Hepatocyte (in vitro differentiated cells): ENCODE results near the gene OR1L8. TPM values are rescaled to one million over a fixed set of nuclear protein-coding genes. Genes with fewer than 3 reads are reported as not detected.

ENCODE experiments used
- DNase-seq: peaks from one replicate; pipeline ENCODE4 v3.0.0-alpha.2; 2016; ENCODE audit warnings: low spot score
- H2AFZ ChIP-seq: fragments of 200-600 bp; sonication (generic); 2 replicates; pipeline ENCODE4 v1.6.0; 2016; ENCODE audit warnings: antibody characterized with exemption, mild to moderate bottlenecking
- H3K27ac ChIP-seq: fragments of 200-600 bp; sonication (generic); 2 replicates; pipeline ENCODE4 v1.5.1; 2016; ENCODE audit warnings: mild to moderate bottlenecking
- H3K27me3 ChIP-seq: fragments of 200-600 bp; sonication (generic); 2 replicates; pipeline ENCODE4 v1.6.1; 2016
- H3K36me3 ChIP-seq: fragments of 200-600 bp; sonication (generic); replicated peaks from 2 replicates; pipeline ENCODE4 v1.5.1; 2016; ENCODE audit warnings: low read depth; ENCODE audit not compliant: insufficient read depth
- H3K4me1 ChIP-seq: fragments of 200-600 bp; sonication (generic); 2 replicates; pipeline ENCODE4 v1.5.1; 2016; ENCODE audit warnings: mild to moderate bottlenecking, moderate library complexity; ENCODE audit not compliant: insufficient read depth
- H3K4me2 ChIP-seq: fragments of 200-600 bp; sonication (generic); 2 replicates; pipeline ENCODE4 v1.6.0; 2016
- H3K4me3 ChIP-seq: fragments of 200-600 bp; sonication (generic); 2 replicates; pipeline ENCODE4 v1.5.1; 2016; ENCODE audit warnings: mild to moderate bottlenecking
- H3K79me2 ChIP-seq: fragments of 200-600 bp; sonication (generic); 2 replicates; pipeline ENCODE4 v1.6.0; 2017; ENCODE audit warnings: mild to moderate bottlenecking
- H3K9me2 ChIP-seq: fragments of 200-600 bp; sonication (generic); replicated peaks from 2 replicates; pipeline ENCODE4 v1.6.0; 2017; ENCODE audit warnings: mild to moderate bottlenecking; ENCODE audit not compliant: insufficient read depth
- H3K9me3 ChIP-seq: fragments of 200-600 bp; sonication (generic); 2 replicates; pipeline ENCODE4 v1.5.1; 2016; ENCODE audit warnings: low read depth, mild to moderate bottlenecking
- H4K20me1 ChIP-seq: fragments of 200-600 bp; sonication (generic); 2 replicates; pipeline ENCODE4 v1.6.0; 2016; ENCODE audit warnings: mild to moderate bottlenecking; ENCODE audit not compliant: insufficient read depth, poor library complexity, severe bottlenecking
- CTCF ChIP-seq: fragments of 200-600 bp; sonication (generic); IDR thresholded peaks from 2 replicates; pipeline ENCODE4 v1.5.1; 2016; ENCODE audit warnings: antibody characterized with exemption, mild to moderate bottlenecking; ENCODE audit not compliant: poor library complexity
- EZH2 ChIP-seq: fragments of 200-600 bp; sonication (generic); IDR thresholded peaks from 2 replicates; pipeline ENCODE4 v1.6.1; 2016; ENCODE audit warnings: antibody characterized with exemption, mild to moderate bottlenecking, borderline replicate concordance
- EZH2phosphoT487 ChIP-seq: fragments of 200-600 bp; sonication (generic); IDR thresholded peaks from one replicate; pipeline ENCODE4 v1.6.1; 2018; ENCODE audit warnings: antibody characterized with exemption, mild to moderate bottlenecking, low read depth, moderate library complexity; ENCODE audit not compliant: unreplicated experiment, severe bottlenecking
- WGBS: methylation state at CpG from one replicate; pipeline ENCODE4 v1.1.6; 2016; ENCODE audit warnings: low lambda C conversion rate; ENCODE audit errors: missing lambda C conversion rate; 5-methylcytosine and 5-hydroxymethylcytosine counted together
- polyA plus RNA-seq: library from polyadenylated mRNA; unstranded; fragments of >200 nt; fragmentation: Nextera tagmentation; extraction: Ambion mirVana; gene quantifications from 2 replicates; pipeline ENCODE4 v1.2.1, GENCODE V29; 2016
- total RNA-seq: library from RNA; depleted of rRNA; stranded (reverse); fragments of >200 nt; gene quantifications from 2 replicates; pipeline ENCODE4 v1.2.3, GENCODE V29; 2014

OR1L8 gene
- total and polyA plus RNA-seq, 2 experiments from 2014 or later = not detected

- Histone ChIP-seq H4K20me1 (no peaks in the 10 kb centered on the region), H3K36me3 (no peaks in the 10 kb centered on the region), H3K79me2 (no peaks in the 10 kb centered on the region), H3K4me3 (no peak overlapping the region), H2AFZ (no peak overlapping the region), H3K27me3 (no peaks in the 10 kb centered on the region), H3K9me2 (no peaks in the 10 kb centered on the region), H3K4me2 (no peak overlapping the region), H3K27ac (no peak overlapping the region), H3K4me1 (no peaks in the 10 kb centered on the region), H3K9me3 (no peaks in the 10 kb centered on the region)
- TF ChIP-seq EZH2 (no peak), EZH2phosphoT487 (no peak), CTCF (no peak)
- DNase-seq = no peak
- WGBS = 64% methylated on average over 10 of the region's 10 CpGs
Measured at GRCh38 chr9:122526602-122527001, 56.6 kb downstream of the OR1L8 start.

GRCh38 chr9:122519376-122519775, 63.8 kb downstream of the OR1L8 start:
- Histone ChIP-seq H3K79me2 (no peaks in the 10 kb centered on the region), H3K4me1 (no peaks in the 10 kb centered on the region), H3K27ac (no peak overlapping the region), H3K9me2 (no peaks in the 10 kb centered on the region), H3K36me3 (no peaks in the 10 kb centered on the region), H3K4me3 (no peak overlapping the region), H3K9me3 (no peaks in the 10 kb centered on the region), H4K20me1 (no peaks in the 10 kb centered on the region), H3K4me2 (no peak overlapping the region), H3K27me3 (no peaks in the 10 kb centered on the region), H2AFZ (no peak overlapping the region)
- no peak for TF ChIP-seq CTCF
- TF ChIP-seq EZH2phosphoT487 = no peak
- TF ChIP-seq EZH2 = no peak
- DNase-seq = no peak
- 91% methylated on average over 3 of the region's 3 CpGs for WGBS

GRCh38 chr9:122518841-122519240, 64.3 kb downstream of the OR1L8 start, which contains the start of gene OR1J4:
OR1J4 (plus strand) TSS chr9:122519141; CDS start chr9:122519141, 0 bp downstream.
- Histone ChIP-seq H4K20me1 (no peaks in the 10 kb centered on the region), H3K27ac (no peak within 1 kb of the TSS), H3K9me2 (no peaks in the 10 kb centered on the region), H2AFZ (no peak within 1 kb of the TSS), H3K4me3 (no peak within 1 kb of the TSS), H3K4me2 (no peak within 1 kb of the TSS), H3K36me3 (no peaks in the 10 kb centered on the region), H3K79me2 (no peaks in the 10 kb centered on the region), H3K27me3 (no peaks in the 10 kb centered on the region), H3K4me1 (no peaks in the 10 kb centered on the region), H3K9me3 (no peaks in the 10 kb centered on the region)
- 68% methylated on average over 4 of the region's 4 CpGs for WGBS
- TF ChIP-seq EZH2phosphoT487 (no peak), EZH2 (no peak), CTCF (no peak)
- DNase-seq = no peak

- no peaks in the 10 kb centered on the region for H3K36me3 ChIP-seq
- no peak for DNase-seq
- no peak overlapping the region for H3K27ac ChIP-seq
- H4K20me1 ChIP-seq = no peaks in the 10 kb centered on the region
- no peaks in the 10 kb centered on the region for H3K9me3 ChIP-seq
- no peak overlapping the region for H3K4me2 ChIP-seq
- H3K79me2 ChIP-seq = no peaks in the 10 kb centered on the region
- no peak overlapping the region for H3K4me3 ChIP-seq
- H3K4me1 ChIP-seq = no peaks in the 10 kb centered on the region
- no peak for TF ChIP-seq EZH2phosphoT487
- no peaks in the 10 kb centered on the region for H3K27me3 ChIP-seq
- WGBS = 37% methylated on average over 2 of the region's 2 CpGs
- no peaks in the 10 kb centered on the region for H3K9me2 ChIP-seq
- H2AFZ ChIP-seq = no peak overlapping the region
Measured at GRCh38 chr9:122518226-122518625, 65.0 kb downstream of the OR1L8 start.

Other genes starting within 250 kb of the OR1L8 start
- 4.2 and 5.4 TPM in 2 replicates for gene PTGS1, start 212.4 kb downstream of the OR1L8 start, total RNA-seq
- 7.3 and 11.1 TPM in 2 replicates for gene PTGS1, start 212.4 kb downstream of the OR1L8 start, polyA plus RNA-seq
- gene OR1J1, start 105.5 kb downstream of the OR1L8 start, total RNA-seq = not detected in 2 replicates
- not detected in 2 replicates for gene OR1J1, start 105.5 kb downstream of the OR1L8 start, polyA plus RNA-seq
- not detected in 2 replicates for gene OR1J2, start 72.6 kb downstream of the OR1L8 start, total RNA-seq
- gene OR1J2, start 72.6 kb downstream of the OR1L8 start, polyA plus RNA-seq = not detected in 2 replicates
- gene OR1J4, start 64.2 kb downstream of the OR1L8 start, total RNA-seq = not detected in 2 replicates
- gene OR1J4, start 64.2 kb downstream of the OR1L8 start, polyA plus RNA-seq = not detected in 2 replicates
- not detected in 2 replicates for gene OR1N1, start 56.1 kb downstream of the OR1L8 start, total RNA-seq
- gene OR1N1, start 56.1 kb downstream of the OR1L8 start, polyA plus RNA-seq = not detected in 2 replicates
- gene OR1N2, start 30.3 kb downstream of the OR1L8 start, total RNA-seq = not detected in 2 replicates
- not detected in 2 replicates for gene OR1N2, start 30.3 kb downstream of the OR1L8 start, polyA plus RNA-seq
- not detected in 2 replicates for gene OR1Q1, start 31.4 kb upstream of the OR1L8 start, total RNA-seq
- not detected in 2 replicates for gene OR1Q1, start 31.4 kb upstream of the OR1L8 start, polyA plus RNA-seq
- not detected in 2 replicates for gene OR1B1, start 74.2 kb upstream of the OR1L8 start, total RNA-seq
- gene OR1B1, start 74.2 kb upstream of the OR1L8 start, polyA plus RNA-seq = not detected in 2 replicates
- not detected in 2 replicates for gene OR1L1, start 78.3 kb upstream of the OR1L8 start, total RNA-seq
- gene OR1L1, start 78.3 kb upstream of the OR1L8 start, polyA plus RNA-seq = not detected in 2 replicates
- gene OR1L3, start 91.7 kb upstream of the OR1L8 start, total RNA-seq = not detected in 2 replicates
- not detected in 2 replicates for gene OR1L3, start 91.7 kb upstream of the OR1L8 start, polyA plus RNA-seq
- gene OR1L4, start 140.6 kb upstream of the OR1L8 start, total RNA-seq = not detected in 2 replicates
- gene OR1L4, start 140.6 kb upstream of the OR1L8 start, polyA plus RNA-seq = not detected in 2 replicates
- gene OR1L6, start 158.9 kb upstream of the OR1L8 start, total RNA-seq = not detected in 2 replicates
- not detected in 2 replicates for gene OR1L6, start 158.9 kb upstream of the OR1L8 start, polyA plus RNA-seq
- gene OR5C1, start 205.5 kb upstream of the OR1L8 start, total RNA-seq = not detected in 2 replicates
- not detected in 2 replicates for gene OR5C1, start 205.5 kb upstream of the OR1L8 start, polyA plus RNA-seq
- gene OR1K1, start 216.7 kb upstream of the OR1L8 start, total RNA-seq = not detected in 2 replicates
- not detected in 2 replicates for gene OR1K1, start 216.7 kb upstream of the OR1L8 start, polyA plus RNA-seq
- 24.8 and 28.1 TPM in 2 replicates for gene PDCL, start 245.2 kb upstream of the OR1L8 start, total RNA-seq
- 11.8 and 16.1 TPM in 2 replicates for gene PDCL, start 245.2 kb upstream of the OR1L8 start, polyA plus RNA-seq